ENCODE data around the gene NXPE2. TPM values are rescaled to one million over a fixed set of nuclear protein-coding genes. Genes with fewer than 3 reads are reported as not detected.

Gene NXPE2
- total and polyA plus RNA-seq, 2 of the 13 experiments (the other 11 are each of a cell fraction or from before 2014, with no cell fraction given), result not detected

- no peak for DNase-seq (ENCODE audit: low spot score)
- Histone ChIP-seq H4K20me1 (ENCODE audit: insufficient read depth, low read length) (no peaks in the 10 kb centered on the region), H3K27me3 (ENCODE audit: control insufficient read depth in 1 of 2, insufficient read depth in 2 of 2, low read length in 2 of 2) (no peaks in the 10 kb centered on the region), H3K79me2 (ENCODE audit: insufficient read depth, low read length) (no peaks in the 10 kb centered on the region), H3K9me3 (ENCODE audit: low read length) (no peaks in the 10 kb centered on the region), H3K9ac (ENCODE audit: insufficient read depth, low read depth, low read length) (no peak overlapping the region), H3K4me1 (ENCODE audit: insufficient read depth, low read length) (no peaks in the 10 kb centered on the region), H3K27ac (ENCODE audit: extremely low read length, insufficient read depth, low read length) (no peak overlapping the region), H3K36me3 (replicated peaks in 1 of 2; ENCODE audit: control insufficient read depth in 1 of 2, insufficient read depth in 2 of 2, low read length in 2 of 2) (no peaks in the 10 kb centered on the region), H3K4me2 (ENCODE audit: low read depth, low read length) (no peak overlapping the region), H2AFZ (ENCODE audit: low read length) (no peak overlapping the region), H3K4me3 (replicated peaks in 1 of 3; ENCODE audit: insufficient read depth in 1 of 3, low read depth in 2 of 3, low read length in 3 of 3) (no peak overlapping the region)
- in situ Hi-C loops (cut with HindIII; ENCODE audit: extremely low pct_ligation_motif_present, low pct_unique_long_range_greater_than_20kb) (no loop called here), intact Hi-C loops (cut with micrococcal nuclease; ENCODE audit: unreplicated experiment) (no loop called here)
- ChIA-PET POLR2A (no interaction called here), CTCF (ENCODE audit: low intra/inter-chr PET ratio, low total read pairs) (no interaction called here)
- no peak for FAIRE-seq
- TF ChIP-seq ZNF343 (CRISPR knock-in tag; IDR thresholded peaks at IDR 0.05) (no peak), MTF2 (CRISPR knock-in tag; IDR thresholded peaks at IDR 0.05; ENCODE audit: borderline replicate concordance) (no peak), PRMT3 (CRISPR knock-in tag; IDR thresholded peaks at IDR 0.05; ENCODE audit: borderline replicate concordance, low read depth) (no peak), ZNF614 (CRISPR knock-in tag; IDR thresholded peaks at IDR 0.05; ENCODE audit: borderline replicate concordance) (no peak), TEAD2 (CRISPR knock-in tag; IDR thresholded peaks at IDR 0.05) (no peak)
- ATAC-seq, result no peak
- no TSS peak for BruUV-seq (replicated peaks)
These were observed 10.2 kb upstream of the NXPE2 start for GRCh38 chr11:114668109-114668508.

DNA sequence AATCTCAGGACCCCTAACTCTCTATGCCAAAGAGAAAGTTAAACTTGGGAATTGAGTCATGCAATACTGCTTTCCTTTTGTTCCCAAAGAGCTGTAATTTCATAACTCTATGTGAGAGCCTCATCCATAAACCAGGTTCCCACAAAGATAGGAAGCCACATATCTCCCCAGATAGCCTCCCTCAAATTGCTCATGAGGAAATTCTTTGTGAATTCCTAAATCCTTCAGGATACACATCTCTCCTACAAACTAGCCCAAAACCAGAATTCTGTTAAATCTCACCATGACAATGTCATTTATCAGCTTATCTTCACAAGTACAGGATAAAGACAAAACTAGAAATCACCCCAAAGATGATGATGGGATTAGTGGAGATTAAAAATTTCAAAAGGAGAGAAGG, 4.7 kb upstream of the NXPE2 start:
- no peak for DNase-seq (ENCODE audit: low spot score)
- no peak overlapping the region for H3K4me3 ChIP-seq (replicated peaks in 1 of 3; ENCODE audit: insufficient read depth in 1 of 3, low read depth in 2 of 3, low read length in 3 of 3)
- H2AFZ ChIP-seq (ENCODE audit: low read length), result no peak overlapping the region
- no peaks in the 10 kb centered on the region for H3K4me1 ChIP-seq (ENCODE audit: insufficient read depth, low read length)
- POLR2A ChIA-PET, result no interaction called here
- ATAC-seq, result no peak
- no peak overlapping the region for H3K9ac ChIP-seq (ENCODE audit: insufficient read depth, low read depth, low read length)
- no peaks in the 10 kb centered on the region for H3K36me3 ChIP-seq (replicated peaks in 1 of 2; ENCODE audit: control insufficient read depth in 1 of 2, insufficient read depth in 2 of 2, low read length in 2 of 2)
- TF ChIP-seq ZNF263 (CRISPR knock-in tag; IDR thresholded peaks at IDR 0.05) (no peak), PLRG1 (conservative IDR thresholded peaks at IDR 0.05) (no peak), RBFOX2 (IDR thresholded peaks at IDR 0.05; ENCODE audit: low read depth, low read length) (no peak), REXO4 (CRISPR knock-in tag; IDR thresholded peaks at IDR 0.05; ENCODE audit: borderline replicate concordance) (no peak), PHB2 (IDR thresholded peaks at IDR 0.05; ENCODE audit: partially characterized antibody) (no peak), PHF8 (CRISPR knock-in tag; IDR thresholded peaks at IDR 0.05) (no peak), FOXK2 (IDR thresholded peaks at IDR 0.05) (no peak), ZNF83 (CRISPR knock-in tag; IDR thresholded peaks at IDR 0.05; ENCODE audit: borderline replicate concordance) (no peak), MED13 (CRISPR knock-in tag; IDR thresholded peaks at IDR 0.05) (no peak)
- TF ChIP-seq, protein P1, sequence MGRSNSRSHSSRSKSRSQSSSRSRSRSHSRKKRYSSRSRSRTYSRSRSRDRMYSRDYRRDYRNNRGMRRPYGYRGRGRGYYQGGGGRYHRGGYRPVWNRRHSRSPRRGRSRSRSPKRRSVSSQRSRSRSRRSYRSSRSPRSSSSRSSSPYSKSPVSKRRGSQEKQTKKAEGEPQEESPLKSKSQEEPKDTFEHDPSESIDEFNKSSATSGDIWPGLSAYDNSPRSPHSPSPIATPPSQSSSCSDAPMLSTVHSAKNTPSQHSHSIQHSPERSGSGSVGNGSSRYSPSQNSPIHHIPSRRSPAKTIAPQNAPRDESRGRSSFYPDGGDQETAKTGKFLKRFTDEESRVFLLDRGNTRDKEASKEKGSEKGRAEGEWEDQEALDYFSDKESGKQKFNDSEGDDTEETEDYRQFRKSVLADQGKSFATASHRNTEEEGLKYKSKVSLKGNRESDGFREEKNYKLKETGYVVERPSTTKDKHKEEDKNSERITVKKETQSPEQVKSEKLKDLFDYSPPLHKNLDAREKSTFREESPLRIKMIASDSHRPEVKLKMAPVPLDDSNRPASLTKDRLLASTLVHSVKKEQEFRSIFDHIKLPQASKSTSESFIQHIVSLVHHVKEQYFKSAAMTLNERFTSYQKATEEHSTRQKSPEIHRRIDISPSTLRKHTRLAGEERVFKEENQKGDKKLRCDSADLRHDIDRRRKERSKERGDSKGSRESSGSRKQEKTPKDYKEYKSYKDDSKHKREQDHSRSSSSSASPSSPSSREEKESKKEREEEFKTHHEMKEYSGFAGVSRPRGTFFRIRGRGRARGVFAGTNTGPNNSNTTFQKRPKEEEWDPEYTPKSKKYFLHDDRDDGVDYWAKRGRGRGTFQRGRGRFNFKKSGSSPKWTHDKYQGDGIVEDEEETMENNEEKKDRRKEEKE (IDR thresholded peaks at IDR 0.05), result no peak
- BruUV-seq (replicated peaks), result no TSS peak
- H4K20me1 ChIP-seq (ENCODE audit: insufficient read depth, low read length), result no peaks in the 10 kb centered on the region
- CTCF ChIA-PET (ENCODE audit: low intra/inter-chr PET ratio, low total read pairs), result no interaction called here
- H3K79me2 ChIP-seq (ENCODE audit: insufficient read depth, low read length), result no peaks in the 10 kb centered on the region
- in situ Hi-C loops (cut with HindIII; ENCODE audit: extremely low pct_ligation_motif_present, low pct_unique_long_range_greater_than_20kb), result no loop called here
- no peaks in the 10 kb centered on the region for H3K9me3 ChIP-seq (ENCODE audit: low read length)
- no peaks in the 10 kb centered on the region; a peak in 1 of 5 replicates for H3K27me3 ChIP-seq (ENCODE audit: control insufficient read depth in 1 of 2, insufficient read depth in 2 of 2, low read length in 2 of 2)
- intact Hi-C loops (cut with micrococcal nuclease; ENCODE audit: unreplicated experiment), result no loop called here
- H3K4me2 ChIP-seq (ENCODE audit: low read depth, low read length), result no peak overlapping the region
- no peak for FAIRE-seq
- H3K27ac ChIP-seq (ENCODE audit: extremely low read length, insufficient read depth, low read length), result no peak overlapping the region
